Peyer's patch (tissue), 4 donors: Measurements from ENCODE around the gene EXD3.

Experiments used
- POLR2A ChIP-seq, 2 donors: fragments of 450-650 bp; IDR thresholded peaks; one replicate each; pipeline ENCODE4 v1.5.1; 2017; ENCODE audit warnings: antibody characterized with exemption in 2 of 2, mild to moderate bottlenecking in 2 of 2, moderate library complexity in 2 of 2
- TF ChIP-seq, protein P1 (sequence below), 6 experiments: fragments of 450-650 bp in 4 of 6; fragments of 200-600 bp in 2 of 6; sonication (generic) in 1 of 6; IDR thresholded peaks; one replicate each; pipeline ENCODE4 v1.5.1; 2017 to 2019; ENCODE audit warnings: antibody characterized with exemption in 6 of 6, mild to moderate bottlenecking in 3 of 6, moderate library complexity in 1 of 6

DNA sequence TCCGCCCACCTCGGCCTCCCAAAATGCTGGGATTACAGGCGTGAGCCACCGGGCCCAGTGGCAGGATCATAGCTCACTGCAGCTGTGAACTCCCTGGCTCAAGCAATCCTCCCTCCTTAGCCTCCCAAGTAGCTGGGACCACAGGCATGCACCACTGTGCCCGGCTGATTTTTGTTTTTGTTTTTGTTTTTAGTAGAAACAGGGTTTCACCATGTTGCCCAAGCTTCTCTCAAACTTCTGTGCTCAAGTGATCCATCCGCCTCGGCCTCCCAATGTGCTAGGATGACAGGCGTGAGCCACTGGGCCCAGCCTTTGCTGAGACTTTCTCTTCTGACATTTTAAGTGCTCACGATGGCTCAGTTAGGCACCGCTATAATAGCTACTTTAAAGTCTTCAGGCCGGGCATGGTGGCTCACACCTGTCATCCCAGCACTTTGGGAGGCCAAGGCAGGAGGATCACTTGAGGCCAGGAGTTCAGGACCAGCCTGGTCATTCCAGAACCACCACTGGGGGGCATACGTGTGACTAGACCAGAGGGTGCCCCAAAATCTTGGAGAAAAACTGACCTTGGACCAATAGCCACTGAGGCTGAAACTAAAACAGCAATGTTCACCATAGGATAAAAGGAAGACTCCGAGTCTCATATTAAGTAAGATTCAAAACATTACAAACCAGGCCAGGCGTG is 21.3 kb upstream of the EXD3 start:
- TF ChIP-seq, protein P1, sequence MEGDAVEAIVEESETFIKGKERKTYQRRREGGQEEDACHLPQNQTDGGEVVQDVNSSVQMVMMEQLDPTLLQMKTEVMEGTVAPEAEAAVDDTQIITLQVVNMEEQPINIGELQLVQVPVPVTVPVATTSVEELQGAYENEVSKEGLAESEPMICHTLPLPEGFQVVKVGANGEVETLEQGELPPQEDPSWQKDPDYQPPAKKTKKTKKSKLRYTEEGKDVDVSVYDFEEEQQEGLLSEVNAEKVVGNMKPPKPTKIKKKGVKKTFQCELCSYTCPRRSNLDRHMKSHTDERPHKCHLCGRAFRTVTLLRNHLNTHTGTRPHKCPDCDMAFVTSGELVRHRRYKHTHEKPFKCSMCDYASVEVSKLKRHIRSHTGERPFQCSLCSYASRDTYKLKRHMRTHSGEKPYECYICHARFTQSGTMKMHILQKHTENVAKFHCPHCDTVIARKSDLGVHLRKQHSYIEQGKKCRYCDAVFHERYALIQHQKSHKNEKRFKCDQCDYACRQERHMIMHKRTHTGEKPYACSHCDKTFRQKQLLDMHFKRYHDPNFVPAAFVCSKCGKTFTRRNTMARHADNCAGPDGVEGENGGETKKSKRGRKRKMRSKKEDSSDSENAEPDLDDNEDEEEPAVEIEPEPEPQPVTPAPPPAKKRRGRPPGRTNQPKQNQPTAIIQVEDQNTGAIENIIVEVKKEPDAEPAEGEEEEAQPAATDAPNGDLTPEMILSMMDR (IDR thresholded peaks at IDR 0.05): no peak
- TF ChIP-seq POLR2A (IDR thresholded peaks at IDR 0.05): no peak
